HG03342 (cell line): Measurements from ENCODE around the gene USP6NL.

Source experiments
- ATAC-seq: cut with Tn5 transposase; IDR thresholded peaks from one replicate; pipeline ENCODE4 v1.9.1; 2021; ENCODE audit warnings: mild to moderate bottlenecking, moderate library complexity; ENCODE audit not compliant: unreplicated experiment

USP6NL gene

GRCh38 chr10:11617233-11617632 is 5.8 kb upstream of the USP6NL start:
- no peak for ATAC-seq

GRCh38 chr10:11616021-11616420 is 4.6 kb upstream of the USP6NL start:
- no peak for ATAC-seq

GRCh38 chr10:11615396-11615795 is 3.9 kb upstream of the USP6NL start:
- ATAC-seq: no peak

- no peak for ATAC-seq
Measured at GRCh38 chr10:11612021-11613001, 861 bp upstream of the USP6NL start.

GRCh38 chr10:11610826-11611247 is 613 bp downstream of the USP6NL start:
- peak; percentile 2 for ATAC-seq

GRCh38 chr10:11610166-11610825 is 1.2 kb downstream of the USP6NL start:
- ATAC-seq: no peak

GRCh38 chr10:11609492-11610093 is 1.9 kb downstream of the USP6NL start:
- no peak for ATAC-seq

GRCh38 chr10:11609052-11609451 is 2.4 kb downstream of the USP6NL start:
- no peak for ATAC-seq

GRCh38 chr10:11608159-11609013 is 3.1 kb downstream of the USP6NL start:
- ATAC-seq: no peak

- no peak for ATAC-seq
Measured at GRCh38 chr10:11605807-11606408, 5.5 kb downstream of the USP6NL start.

- peak; percentile 38 for ATAC-seq
Measured at GRCh38 chr10:11604865-11605650, 6.4 kb downstream of the USP6NL start.

- no peak for ATAC-seq
Measured at GRCh38 chr10:11603741-11604140, 7.7 kb downstream of the USP6NL start.

GRCh38 chr10:11602919-11603523 is 8.4 kb downstream of the USP6NL start:
- ATAC-seq: no peak

- peak; percentile 31 for ATAC-seq
Measured at GRCh38 chr10:11602358-11602757, 9.1 kb downstream of the USP6NL start.

- no peak for ATAC-seq
Measured at GRCh38 chr10:11601670-11602069, 9.8 kb downstream of the USP6NL start.

- ATAC-seq: no peak
Measured at GRCh38 chr10:11600280-11600679, 11.2 kb downstream of the USP6NL start.

- ATAC-seq: no peak
Measured at GRCh38 chr10:11598712-11599397, 12.6 kb downstream of the USP6NL start.

- ATAC-seq: no peak
Measured at GRCh38 chr10:11597470-11597869, 14.0 kb downstream of the USP6NL start.

GRCh38 chr10:11595395-11595692 is 16.1 kb downstream of the USP6NL start:
- no peak for ATAC-seq
